ENCODE results near the gene LTBR. TPM values are rescaled to one million over a fixed set of nuclear protein-coding genes. Genes with fewer than 3 reads are reported as not detected.
A peak's percentile ranks its signal among the peaks of the same experiment; 100 is the strongest.

Gene LTBR
- total RNA-seq, 1 experiment from 2014 or later: 165 TPM

- CTCF ChIA-PET: no interaction called here
- intact Hi-C loops (cut with micrococcal nuclease; ENCODE audit: unreplicated experiment): no loop called here
- no peak for DNase-seq
- Mint-ChIP-seq H3K4me1 (ENCODE audit: low read depth, unreplicated experiment) (peaks cover 34% of the 10 kb centered on the region), H3K9me3 (ENCODE audit: low read depth, unreplicated experiment) (no peaks in the 10 kb centered on the region), H3K4me3 (ENCODE audit: low read depth, unreplicated experiment) (peak overlapping the region; percentile 93), H3K36me3 (ENCODE audit: insufficient read depth, unreplicated experiment) (peaks cover 77% of the 10 kb centered on the region), H3K27me3 (ENCODE audit: unreplicated experiment) (no peaks in the 10 kb centered on the region), H3K27ac (ENCODE audit: unreplicated experiment) (no peak overlapping the region)
- BruUV-seq (replicated peaks): no TSS peak
- TF ChIP-seq, protein P1, sequence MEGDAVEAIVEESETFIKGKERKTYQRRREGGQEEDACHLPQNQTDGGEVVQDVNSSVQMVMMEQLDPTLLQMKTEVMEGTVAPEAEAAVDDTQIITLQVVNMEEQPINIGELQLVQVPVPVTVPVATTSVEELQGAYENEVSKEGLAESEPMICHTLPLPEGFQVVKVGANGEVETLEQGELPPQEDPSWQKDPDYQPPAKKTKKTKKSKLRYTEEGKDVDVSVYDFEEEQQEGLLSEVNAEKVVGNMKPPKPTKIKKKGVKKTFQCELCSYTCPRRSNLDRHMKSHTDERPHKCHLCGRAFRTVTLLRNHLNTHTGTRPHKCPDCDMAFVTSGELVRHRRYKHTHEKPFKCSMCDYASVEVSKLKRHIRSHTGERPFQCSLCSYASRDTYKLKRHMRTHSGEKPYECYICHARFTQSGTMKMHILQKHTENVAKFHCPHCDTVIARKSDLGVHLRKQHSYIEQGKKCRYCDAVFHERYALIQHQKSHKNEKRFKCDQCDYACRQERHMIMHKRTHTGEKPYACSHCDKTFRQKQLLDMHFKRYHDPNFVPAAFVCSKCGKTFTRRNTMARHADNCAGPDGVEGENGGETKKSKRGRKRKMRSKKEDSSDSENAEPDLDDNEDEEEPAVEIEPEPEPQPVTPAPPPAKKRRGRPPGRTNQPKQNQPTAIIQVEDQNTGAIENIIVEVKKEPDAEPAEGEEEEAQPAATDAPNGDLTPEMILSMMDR (IDR thresholded peaks at IDR 0.05; ENCODE audit: unreplicated experiment): no peak
These were observed 2.1 kb downstream of the LTBR start for GRCh38 chr12:6386038-6386437.

DNA sequence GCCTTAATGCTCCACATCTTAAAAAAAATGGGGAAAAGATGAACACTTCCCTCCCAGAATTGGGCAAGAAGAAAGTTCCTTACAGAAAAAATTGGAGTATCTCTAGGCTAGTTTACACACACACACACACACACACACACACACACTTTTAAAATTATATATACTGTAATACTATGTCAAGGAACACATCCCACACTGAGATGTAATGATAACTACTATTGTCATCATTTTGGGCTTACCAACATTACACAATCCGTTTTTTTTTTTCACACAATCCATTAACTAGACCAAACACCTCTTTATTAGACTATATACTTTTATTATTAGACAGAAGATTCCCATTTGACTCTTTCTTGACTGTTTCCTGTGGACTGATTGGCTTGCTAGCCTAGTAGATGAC is 2.5 kb downstream of the LTBR start:
- CTCF ChIA-PET: no interaction called here
- Mint-ChIP-seq H3K27ac (ENCODE audit: unreplicated experiment) (no peak overlapping the region), H3K4me1 (ENCODE audit: low read depth, unreplicated experiment) (peaks cover 38% of the 10 kb centered on the region), H3K9me3 (ENCODE audit: low read depth, unreplicated experiment) (no peaks in the 10 kb centered on the region), H3K36me3 (ENCODE audit: insufficient read depth, unreplicated experiment) (peaks cover 81% of the 10 kb centered on the region), H3K27me3 (ENCODE audit: unreplicated experiment) (no peaks in the 10 kb centered on the region), H3K4me3 (ENCODE audit: low read depth, unreplicated experiment) (peak overlapping the region; percentile 93)
- TF ChIP-seq, protein P1 (IDR thresholded peaks at IDR 0.05; ENCODE audit: unreplicated experiment): no peak
- intact Hi-C loops (cut with micrococcal nuclease; ENCODE audit: unreplicated experiment): no loop called here
- no TSS peak for BruUV-seq (replicated peaks)
- DNase-seq: no peak

DNA sequence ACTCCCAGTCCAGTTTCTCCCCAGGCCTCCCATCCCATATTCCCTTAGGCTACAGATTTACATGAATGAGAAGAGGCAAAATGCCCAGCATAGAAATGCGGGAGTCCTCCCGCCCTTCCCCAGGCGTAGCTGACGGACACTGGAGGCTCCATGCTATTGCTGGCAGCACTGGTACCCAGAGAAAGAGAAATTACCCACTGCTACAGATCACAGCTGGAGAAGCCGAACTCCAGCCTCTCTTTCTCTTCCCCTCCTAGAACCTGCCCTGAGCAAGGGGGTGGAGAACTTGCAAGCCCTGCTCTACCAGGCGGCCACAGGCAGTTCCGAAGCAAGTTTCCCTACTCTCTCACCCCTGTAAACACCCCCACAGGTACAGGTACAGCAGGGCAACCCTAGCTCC is 3.6 kb downstream of the LTBR start:
- Mint-ChIP-seq H3K36me3 (ENCODE audit: insufficient read depth, unreplicated experiment) (peaks cover 90% of the 10 kb centered on the region), H3K4me3 (ENCODE audit: low read depth, unreplicated experiment) (no peak overlapping the region), H3K27ac (ENCODE audit: unreplicated experiment) (peak overlapping the region; percentile 20), H3K27me3 (ENCODE audit: unreplicated experiment) (no peaks in the 10 kb centered on the region), H3K4me1 (ENCODE audit: low read depth, unreplicated experiment) (peaks cover 40% of the 10 kb centered on the region), H3K9me3 (ENCODE audit: low read depth, unreplicated experiment) (no peaks in the 10 kb centered on the region)
- intact Hi-C loops (cut with micrococcal nuclease; ENCODE audit: unreplicated experiment): no loop called here
- DNase-seq: no peak
- TF ChIP-seq, protein P1 (IDR thresholded peaks at IDR 0.05; ENCODE audit: unreplicated experiment): no peak
- CTCF ChIA-PET: no interaction called here
- BruUV-seq (replicated peaks): no TSS peak

GRCh38 chr12:6390084-6390799 is 6.3 kb downstream of the LTBR start:
- TF ChIP-seq, protein P1 (IDR thresholded peaks at IDR 0.05; ENCODE audit: unreplicated experiment): no peak
- intact Hi-C loops (cut with micrococcal nuclease; ENCODE audit: unreplicated experiment): no loop called here
- peaks cover 27% of the 10 kb centered on the region for H3K4me1 Mint-ChIP-seq (ENCODE audit: low read depth, unreplicated experiment)
- peaks cover 84% of the 10 kb centered on the region for H3K36me3 Mint-ChIP-seq (ENCODE audit: insufficient read depth, unreplicated experiment)
- H3K4me3 Mint-ChIP-seq (ENCODE audit: low read depth, unreplicated experiment): no peak overlapping the region
- no TSS peak for BruUV-seq (replicated peaks)
- CTCF ChIA-PET: interaction anchor here (0.6 kb wide), 1 partner anchor 39 kb away, joined by 3 read pairs; no protein-coding TSS in a partner anchor
- no peaks in the 10 kb centered on the region for H3K27me3 Mint-ChIP-seq (ENCODE audit: unreplicated experiment)
- H3K9me3 Mint-ChIP-seq (ENCODE audit: low read depth, unreplicated experiment): no peaks in the 10 kb centered on the region
- no peak for DNase-seq
- H3K27ac Mint-ChIP-seq (ENCODE audit: unreplicated experiment): peak overlapping the region; percentile 6

Data from Calu3 (cell line).